ENCODE results near the gene KHDC1. TPM values are rescaled to one million over a fixed set of nuclear protein-coding genes. Genes with fewer than 3 reads are reported as not detected.

KHDC1 gene
- total RNA-seq, 1 donor from 2014 or later = under 0.01 TPM

Other genes with a start within 250 kb of the KHDC1 start
- not detected in 2 replicates for gene KHDC1L, start 37.7 kb downstream of the KHDC1 start, total RNA-seq
- not detected in 2 replicates for gene DPPA5, start 91.1 kb upstream of the KHDC1 start, total RNA-seq
- not detected in 2 replicates for gene KHDC3L, start 99.5 kb upstream of the KHDC1 start, total RNA-seq
- 0.13 TPM in 1 of 2 replicates, not detected in the other for gene OOEP, start 106.7 kb upstream of the KHDC1 start, total RNA-seq
- gene DDX43, start 131.6 kb upstream of the KHDC1 start, total RNA-seq = 0.38 and 1.3 TPM in 2 replicates
- gene CGAS, start 189.1 kb upstream of the KHDC1 start, total RNA-seq = 1.0 TPM in 2 replicates
- gene MTO1, start 198.5 kb upstream of the KHDC1 start, total RNA-seq = 22.6 and 24.5 TPM in 2 replicates